ENCODE measurements around the gene ZBTB21. TPM values are rescaled to one million over a fixed set of nuclear protein-coding genes. Genes with fewer than 3 reads are reported as not detected.

ZBTB21 gene
- total and polyA plus RNA-seq, 2 of the 8 experiments (the other 6 are each of a cell fraction or from before 2014, with no cell fraction given): 3.9 to 17.8 TPM

- TF ChIP-seq RBBP5 (IDR thresholded peaks at IDR 0.05; ENCODE audit: borderline replicate concordance, low read depth, low read length): no peak
- TF ChIP-seq RFX5 (IDR thresholded peaks at IDR 0.05; ENCODE audit: borderline replicate concordance, low read depth, low read length): no peak
- no peak for TF ChIP-seq CHD1 (IDR thresholded peaks at IDR 0.05; ENCODE audit: low read depth, low read length)
- TF ChIP-seq FOSL1 (IDR thresholded peaks at IDR 0.05; ENCODE audit: insufficient read depth, low read depth, low read length): no peak
- TF ChIP-seq, protein P1, sequence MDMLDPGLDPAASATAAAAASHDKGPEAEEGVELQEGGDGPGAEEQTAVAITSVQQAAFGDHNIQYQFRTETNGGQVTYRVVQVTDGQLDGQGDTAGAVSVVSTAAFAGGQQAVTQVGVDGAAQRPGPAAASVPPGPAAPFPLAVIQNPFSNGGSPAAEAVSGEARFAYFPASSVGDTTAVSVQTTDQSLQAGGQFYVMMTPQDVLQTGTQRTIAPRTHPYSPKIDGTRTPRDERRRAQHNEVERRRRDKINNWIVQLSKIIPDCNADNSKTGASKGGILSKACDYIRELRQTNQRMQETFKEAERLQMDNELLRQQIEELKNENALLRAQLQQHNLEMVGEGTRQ (IDR thresholded peaks at IDR 0.05; ENCODE audit: low read length): no peak
- TF ChIP-seq SIX5 (IDR thresholded peaks at IDR 0.05; ENCODE audit: low read depth, low read length): no peak
- no peak for TF ChIP-seq ASH2L (IDR thresholded peaks at IDR 0.05; ENCODE audit: low read length)
- TF ChIP-seq KDM4A (IDR thresholded peaks at IDR 0.05; ENCODE audit: low read depth, low read length, severe bottlenecking): no peak
- TF ChIP-seq YY1 (IDR thresholded peaks at IDR 0.05; ENCODE audit: low read depth, low read length): no peak
- WGBS, 2 experiments (ENCODE audit: extremely low coverage in 1 of 2, insufficient coverage in 1 of 2, insufficient read length in 1 of 2, insufficient replicate concordance in 2 of 2, low coverage in 1 of 2, low lambda C conversion rate in 2 of 2, missing lambda C conversion rate in 1 of 2): 91% methylated on average over 9 of the region's 9 CpGs; no CpG with 5 or more reads in 1 of the 2 experiments
- Histone ChIP-seq H3K14ac (ENCODE audit: insufficient read length) (no peak overlapping the region), H3K79me2 (ENCODE audit: control insufficient read depth in 1 of 2, insufficient read depth in 2 of 2, low read length in 2 of 2) (no peaks in the 10 kb centered on the region), H2BK5ac (ENCODE audit: low read depth, low read length) (no peak overlapping the region), H3K27ac (ENCODE audit: low read depth, low read length) (no peak overlapping the region), H2BK15ac (ENCODE audit: low read length) (no peak overlapping the region), H3K4me3 (ENCODE audit: extremely low read depth in 1 of 4, insufficient read depth in 2 of 4, low read depth in 3 of 4, low read length in 4 of 4) (no peak overlapping the region), H4K5ac (ENCODE audit: insufficient read length, low read depth, low read length) (no peak overlapping the region), H2BK120ac (replicated peaks; ENCODE audit: low read depth, low read length) (no peak overlapping the region), H3K4me2 (ENCODE audit: insufficient read depth in 1 of 2, low read depth in 2 of 2, low read length in 2 of 2) (no peak overlapping the region), H3K9ac (replicated peaks in 1 of 4; ENCODE audit: extremely low read depth in 1 of 4, low read depth in 3 of 4, low read length in 3 of 4) (no peak overlapping the region), H2AFZ (ENCODE audit: low read length) (no peak overlapping the region), H2BK20ac (ENCODE audit: low read length) (no peak overlapping the region), H3K4me1 (replicated peaks in 1 of 4; ENCODE audit: control insufficient read depth in 3 of 4, insufficient read depth in 4 of 4, low read length in 3 of 4) (no peaks in the 10 kb centered on the region; a peak in 1 of 7 replicates), H3K36me3 (ENCODE audit: control insufficient read depth in 2 of 4, insufficient read depth in 4 of 4, low read length in 3 of 4) (no peaks in the 10 kb centered on the region), H3K18ac (ENCODE audit: extremely low read depth, low read length) (no peak overlapping the region), H3K79me1 (ENCODE audit: low read depth, low read length) (no peaks in the 10 kb centered on the region), H4K91ac (replicated peaks; ENCODE audit: insufficient read length, low read length) (no peak overlapping the region), H2BK12ac (ENCODE audit: low read depth, low read length) (no peak overlapping the region), H3K23me2 (ENCODE audit: low read depth, low read length) (no peaks in the 10 kb centered on the region), H3K4ac (replicated peaks; ENCODE audit: insufficient read length, low read depth, low read length) (no peak overlapping the region), H2AK5ac (ENCODE audit: low read depth, low read length) (no peak overlapping the region), H3K23ac (ENCODE audit: insufficient read length) (no peak overlapping the region), H3K56ac (replicated peaks; ENCODE audit: insufficient read length, low read depth, low read length) (no peak overlapping the region), H4K20me1 (replicated peaks in 1 of 2; ENCODE audit: control insufficient read depth in 1 of 2, insufficient read depth in 2 of 2, low read length in 2 of 2) (no peaks in the 10 kb centered on the region), H3K9me3 (ENCODE audit: insufficient read depth in 2 of 2, low read depth in 1 of 2, low read length in 1 of 2) (no peaks in the 10 kb centered on the region), H4K8ac (ENCODE audit: extremely low read depth, insufficient read depth, low read length) (no peak overlapping the region), H3K27me3 (replicated peaks in 1 of 4; ENCODE audit: control insufficient read depth in 3 of 4, extremely low read depth in 1 of 4, insufficient read depth in 3 of 4, low read length in 3 of 4) (no peaks in the 10 kb centered on the region; a peak in 1 of 7 replicates)
- CTCF ChIA-PET (ENCODE audit: partially characterized antibody): interaction anchor here (2.0 to 2.9 kb wide), 2 partner anchors 12 to 70 kb away, joined by 6 to 7 read pairs; no protein-coding TSS in a partner anchor
- POLR2A ChIA-PET (ENCODE audit: partially characterized antibody): no interaction called here
- FAIRE-seq (no peak), DNase-seq (ENCODE audit: low read depth in 1 of 2, low spot score in 2 of 2) (no peak)
Measured at GRCh38 chr21:42037516-42037915, 27.4 kb upstream of the ZBTB21 start.
